Fibroblast of pulmonary artery (primary cell): Measurements from ENCODE around the gene THAP10.

Source experiments
- DNase-seq: peaks from one replicate; pipeline ENCODE4 v3.0.0-alpha.2; 2010; ENCODE audit warnings: low read depth
- H3K4me3 ChIP-seq: replicated peaks from 2 replicates; pipeline ENCODE4 v1.5.1; 2011; ENCODE audit warnings: low read depth, mild to moderate bottlenecking, control low read depth, low read length, moderate library complexity
- TF ChIP-seq, protein P1 (sequence below): IDR thresholded peaks from 2 replicates; pipeline ENCODE4 v1.5.1; 2011; ENCODE audit warnings: mild to moderate bottlenecking, control low read depth, low read length, inconsistent platforms; ENCODE audit errors: missing control alignments

Gene THAP10

DNA sequence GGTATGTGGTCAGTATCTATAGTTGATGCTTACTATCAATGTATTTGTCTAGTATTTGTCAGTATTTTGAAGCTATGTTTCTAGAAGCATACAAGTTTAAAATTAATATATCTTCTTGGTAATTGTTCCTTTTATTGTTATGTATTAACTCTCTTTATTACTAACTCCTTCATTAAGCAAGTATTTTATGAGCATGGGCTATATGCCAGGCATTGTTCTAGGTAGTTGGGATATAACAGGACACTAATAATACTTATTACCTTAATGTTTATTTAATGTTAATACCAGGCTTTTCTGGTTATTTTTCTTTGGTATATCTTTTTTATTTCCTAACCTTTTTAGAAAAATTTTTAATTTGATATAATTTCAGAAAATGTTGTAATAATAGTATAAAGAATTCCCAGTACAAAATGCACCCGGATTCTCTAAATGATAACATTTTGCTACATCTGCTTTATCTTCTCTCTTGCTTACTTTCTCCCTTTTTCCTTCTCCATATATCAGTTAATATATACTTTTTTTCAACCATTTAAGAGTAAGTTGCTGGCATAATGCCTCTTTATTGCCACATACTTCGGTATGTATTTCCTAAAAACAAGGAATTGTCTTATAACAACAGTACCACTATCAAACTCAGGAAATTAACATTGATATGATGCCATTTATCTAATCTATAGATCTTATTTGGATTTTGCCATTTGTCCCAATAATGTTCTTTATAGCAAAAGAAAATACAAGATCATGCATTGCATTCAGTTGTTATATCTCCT is 31.3 kb upstream of the THAP10 start:
- H3K4me3 ChIP-seq = no peak overlapping the region
- TF ChIP-seq, protein P1, sequence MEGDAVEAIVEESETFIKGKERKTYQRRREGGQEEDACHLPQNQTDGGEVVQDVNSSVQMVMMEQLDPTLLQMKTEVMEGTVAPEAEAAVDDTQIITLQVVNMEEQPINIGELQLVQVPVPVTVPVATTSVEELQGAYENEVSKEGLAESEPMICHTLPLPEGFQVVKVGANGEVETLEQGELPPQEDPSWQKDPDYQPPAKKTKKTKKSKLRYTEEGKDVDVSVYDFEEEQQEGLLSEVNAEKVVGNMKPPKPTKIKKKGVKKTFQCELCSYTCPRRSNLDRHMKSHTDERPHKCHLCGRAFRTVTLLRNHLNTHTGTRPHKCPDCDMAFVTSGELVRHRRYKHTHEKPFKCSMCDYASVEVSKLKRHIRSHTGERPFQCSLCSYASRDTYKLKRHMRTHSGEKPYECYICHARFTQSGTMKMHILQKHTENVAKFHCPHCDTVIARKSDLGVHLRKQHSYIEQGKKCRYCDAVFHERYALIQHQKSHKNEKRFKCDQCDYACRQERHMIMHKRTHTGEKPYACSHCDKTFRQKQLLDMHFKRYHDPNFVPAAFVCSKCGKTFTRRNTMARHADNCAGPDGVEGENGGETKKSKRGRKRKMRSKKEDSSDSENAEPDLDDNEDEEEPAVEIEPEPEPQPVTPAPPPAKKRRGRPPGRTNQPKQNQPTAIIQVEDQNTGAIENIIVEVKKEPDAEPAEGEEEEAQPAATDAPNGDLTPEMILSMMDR = no peak
- DNase-seq = peak; percentile 77

DNA sequence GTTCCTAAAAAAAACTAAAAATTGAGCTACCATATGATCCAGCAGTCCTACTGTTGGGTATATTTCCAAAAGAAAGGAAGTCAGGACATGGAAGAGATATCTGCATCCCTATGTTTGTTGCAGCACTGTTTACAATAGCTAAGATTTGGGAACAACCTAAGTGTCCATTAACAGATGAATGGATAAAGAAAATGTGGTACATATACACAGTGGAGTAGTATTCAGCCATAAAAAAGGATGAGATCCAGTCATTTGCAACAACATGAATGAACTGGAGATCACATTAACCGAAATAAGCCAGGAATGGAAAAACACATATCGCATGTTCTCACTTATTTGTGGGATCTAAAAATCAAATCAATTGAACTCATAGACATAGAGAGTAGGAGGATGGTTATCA is 29.9 kb upstream of the THAP10 start:
- DNase-seq = no peak
- no peak overlapping the region for H3K4me3 ChIP-seq
- TF ChIP-seq, protein P1 = no peak

- DNase-seq = peak; percentile 9
- H3K4me3 ChIP-seq = no peak overlapping the region
- TF ChIP-seq, protein P1 = no peak
Observed at GRCh38 chr15:70920981-70921696, 28.9 kb upstream of the THAP10 start.

GRCh38 chr15:70917955-70918354 is 25.7 kb upstream of the THAP10 start:
- no peak for DNase-seq
- H3K4me3 ChIP-seq = no peak overlapping the region

GRCh38 chr15:70916531-70916930 is 24.3 kb upstream of the THAP10 start:
- no peak for DNase-seq
- no peak overlapping the region for H3K4me3 ChIP-seq
- TF ChIP-seq, protein P1 = no peak

More at GRCh38 chr15:70917955-70918354, 25.7 kb upstream of the THAP10 start:
- TF ChIP-seq, protein P1 = no peak

- DNase-seq = no peak
- H3K4me3 ChIP-seq = no peak overlapping the region
- TF ChIP-seq, protein P1 = no peak
Observed at GRCh38 chr15:70912187-70912586, 20.0 kb upstream of the THAP10 start.
